ENCODE measurements around the gene XPNPEP1. TPM values are rescaled to one million over a fixed set of nuclear protein-coding genes. Genes with fewer than 3 reads are reported as not detected.

XPNPEP1 gene
- total and polyA plus RNA-seq, 8 donors: 34.1 to 112 (median 72.8) TPM

- TF ChIP-seq, protein P1, sequence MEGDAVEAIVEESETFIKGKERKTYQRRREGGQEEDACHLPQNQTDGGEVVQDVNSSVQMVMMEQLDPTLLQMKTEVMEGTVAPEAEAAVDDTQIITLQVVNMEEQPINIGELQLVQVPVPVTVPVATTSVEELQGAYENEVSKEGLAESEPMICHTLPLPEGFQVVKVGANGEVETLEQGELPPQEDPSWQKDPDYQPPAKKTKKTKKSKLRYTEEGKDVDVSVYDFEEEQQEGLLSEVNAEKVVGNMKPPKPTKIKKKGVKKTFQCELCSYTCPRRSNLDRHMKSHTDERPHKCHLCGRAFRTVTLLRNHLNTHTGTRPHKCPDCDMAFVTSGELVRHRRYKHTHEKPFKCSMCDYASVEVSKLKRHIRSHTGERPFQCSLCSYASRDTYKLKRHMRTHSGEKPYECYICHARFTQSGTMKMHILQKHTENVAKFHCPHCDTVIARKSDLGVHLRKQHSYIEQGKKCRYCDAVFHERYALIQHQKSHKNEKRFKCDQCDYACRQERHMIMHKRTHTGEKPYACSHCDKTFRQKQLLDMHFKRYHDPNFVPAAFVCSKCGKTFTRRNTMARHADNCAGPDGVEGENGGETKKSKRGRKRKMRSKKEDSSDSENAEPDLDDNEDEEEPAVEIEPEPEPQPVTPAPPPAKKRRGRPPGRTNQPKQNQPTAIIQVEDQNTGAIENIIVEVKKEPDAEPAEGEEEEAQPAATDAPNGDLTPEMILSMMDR (IDR thresholded peaks at IDR 0.05): no peak
- FAIRE-seq (no peak), ATAC-seq (no peak), DNase-seq (no peak)
- no peak overlapping the region for H3K4me3 ChIP-seq
- H3K4me1 ChIP-seq: peaks cover 19 to 57% (median 44%) of the 10 kb centered on the region in 3 donors
- intact Hi-C loops (cut with DNase I): no loop called here
- WGBS, 2 donors: 76 to 81% methylated on average over 5 of the region's 5 CpGs
- H3K27me3 ChIP-seq: no peaks in the 10 kb centered on the region
- H3K27ac ChIP-seq: no peak overlapping the region
- no peaks in the 10 kb centered on the region for H3K36me3 ChIP-seq
- H3K9me3 ChIP-seq: no peaks in the 10 kb centered on the region
These were observed 40.1 kb upstream of the XPNPEP1 start for GRCh38 chr10:109963439-109963838.

DNA sequence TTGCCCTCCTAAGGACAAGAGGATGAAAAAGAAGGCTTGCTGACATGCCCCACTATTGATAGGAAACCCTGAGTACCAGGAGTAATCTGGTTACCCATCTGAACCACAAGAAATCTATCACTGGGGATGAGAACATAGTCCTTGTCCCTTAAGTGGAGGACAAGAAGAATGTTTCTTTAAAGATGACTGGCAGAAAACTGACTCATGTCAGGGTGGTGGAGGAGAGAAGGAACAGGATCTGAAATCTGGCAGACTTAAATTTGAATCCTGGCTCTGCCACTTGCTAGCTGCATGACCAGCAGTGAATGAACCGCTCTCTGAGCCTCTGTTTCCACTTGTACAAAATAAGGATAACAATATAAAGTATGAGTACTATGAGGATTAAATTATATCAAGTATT is 38.9 kb upstream of the XPNPEP1 start:
- Histone ChIP-seq H3K36me3 (no peaks in the 10 kb centered on the region), H3K4me1 (peaks cover 27 to 54% (median 50%) of the 10 kb centered on the region in 3 donors), H3K4me3 (no peak overlapping the region), H3K9me3 (no peaks in the 10 kb centered on the region), H3K27ac (peak overlapping the region in 2 of 4 donors; percentile 59 to 68), H3K27me3 (no peaks in the 10 kb centered on the region)
- no peak for FAIRE-seq
- WGBS, 2 donors: 100% methylated on average over 1 of the region's 1 CpG
- TF ChIP-seq, protein P1 (IDR thresholded peaks at IDR 0.05): no peak
- no peak for DNase-seq
- no peak for ATAC-seq
- intact Hi-C loops (cut with DNase I): no loop called here

DNA sequence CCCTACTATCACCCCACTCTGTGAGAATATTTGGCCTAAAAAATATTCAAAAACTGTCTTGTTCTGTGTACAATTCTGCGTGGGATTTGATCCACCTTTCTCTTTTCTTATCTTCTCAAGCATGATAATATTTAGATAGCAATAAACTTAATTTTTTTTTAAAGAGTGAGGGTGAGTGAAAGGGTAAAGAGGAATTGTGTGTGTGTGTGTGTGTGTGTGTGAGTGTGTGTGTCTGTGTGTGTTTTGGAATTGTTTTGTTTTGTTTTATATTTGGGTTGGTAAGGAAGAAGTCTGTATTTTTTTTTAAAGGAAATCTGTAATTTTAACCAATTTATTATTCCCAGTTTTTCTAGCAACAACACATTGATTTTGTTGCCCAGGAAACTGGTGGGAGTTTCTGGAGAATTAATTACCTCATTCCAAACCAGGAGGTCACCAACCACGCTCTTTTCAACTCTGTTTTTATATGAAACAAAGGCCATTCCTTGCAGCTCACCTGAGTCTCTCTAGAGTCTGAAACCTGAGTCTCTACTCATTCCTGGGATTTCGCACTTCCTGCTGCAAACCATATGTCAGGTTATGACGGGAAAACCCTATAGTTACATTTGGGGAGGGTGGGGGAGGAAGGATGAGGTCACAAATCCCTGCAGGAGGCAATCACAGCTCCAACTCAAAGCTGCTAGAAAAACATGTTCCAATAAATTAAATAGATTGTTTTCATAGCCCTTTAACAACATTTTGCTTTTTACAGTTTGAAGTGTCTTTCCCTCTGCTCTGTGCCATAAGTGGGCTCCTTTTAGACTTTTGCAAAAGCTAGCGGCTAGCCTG is 38.1 kb upstream of the XPNPEP1 start:
- Histone ChIP-seq H3K36me3 (no peaks in the 10 kb centered on the region), H3K4me1 (peaks cover 25 to 51% (median 50%) of the 10 kb centered on the region in 3 donors), H3K27ac (peak overlapping the region in 3 of 4 donors; percentile 59 to 68 (median 60)), H3K27me3 (no peaks in the 10 kb centered on the region), H3K9me3 (no peaks in the 10 kb centered on the region), H3K4me3 (no peak overlapping the region)
- TF ChIP-seq, protein P1 (IDR thresholded peaks at IDR 0.05): no peak
- ATAC-seq: peak in 1 of 4 donors; percentile 8
- no peak for FAIRE-seq
- WGBS, 2 donors: 34 to 40% methylated on average over 5 of the region's 5 CpGs
- intact Hi-C loops (cut with DNase I): no loop called here
- DNase-seq: no peak

DNA sequence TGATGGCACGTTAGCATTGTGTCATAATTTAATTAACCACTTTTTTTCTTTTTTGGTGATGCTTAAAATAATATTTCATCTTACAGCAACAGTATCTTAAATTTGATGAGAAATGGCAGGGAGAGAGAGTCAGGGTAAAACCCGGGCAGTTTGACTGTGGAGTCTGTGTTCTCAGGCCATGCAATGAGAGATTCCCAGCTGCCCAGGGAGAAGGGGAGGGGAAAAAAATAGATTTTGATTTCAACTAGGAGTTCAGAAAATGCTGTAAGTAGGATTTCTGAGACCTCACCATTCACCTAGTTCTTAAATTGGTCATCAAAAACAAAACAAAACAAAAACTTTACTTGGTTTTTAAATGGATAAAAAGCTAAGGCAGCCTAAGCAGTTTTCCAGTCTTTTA is 37.4 kb upstream of the XPNPEP1 start:
- ATAC-seq: no peak
- peak overlapping the region in 2 of 4 donors; percentile 59 to 68 for H3K27ac ChIP-seq
- H3K4me1 ChIP-seq: peaks cover 21 to 45% (median 43%) of the 10 kb centered on the region in 3 donors
- 58% methylated on average over 2 of the region's 2 CpGs for WGBS, 2 donors
- intact Hi-C loops (cut with DNase I): no loop called here
- no peaks in the 10 kb centered on the region for H3K27me3 ChIP-seq
- no peak for DNase-seq
- H3K36me3 ChIP-seq: no peaks in the 10 kb centered on the region
- no peak overlapping the region for H3K4me3 ChIP-seq
- no peaks in the 10 kb centered on the region for H3K9me3 ChIP-seq
- TF ChIP-seq, protein P1 (IDR thresholded peaks at IDR 0.05): no peak
- no peak for FAIRE-seq
